CD4-positive, alpha-beta T cell (primary cell): ENCODE data around the gene NABP1. TPM values are rescaled to one million over a fixed set of nuclear protein-coding genes. Genes with fewer than 3 reads are reported as not detected.

Source experiments
- ATAC-seq: fragments of 200-7000 bp; cut with Tn5 transposase; one replicate; pipeline ENCODE4 v1.10.0; 2022; ENCODE audit warnings: mild to moderate bottlenecking; ENCODE audit not compliant: poor library complexity
- CTCF ChIA-PET: fragments of 350-600 bp; sonication (Branson Sonifier 250); formaldehyde crosslinking; loops from one replicate; lab custom pipeline; 2021; ENCODE audit warnings: antibody characterized with exemption, inconsistent platforms; lab: Charles Lee
- POLR2A ChIA-PET: fragments of 350-600 bp; sonication (Branson Sonifier 250); formaldehyde crosslinking; loops from one replicate; lab custom pipeline; 2021; ENCODE audit warnings: antibody characterized with exemption, inconsistent platforms; lab: Charles Lee
- DNase-seq, 14 experiments: peaks; one replicate each; pipeline ENCODE4 v3.0.0-alpha.2; 2013 to 2020; ENCODE audit warnings: mixed read lengths in 2 of 14
- H3K27ac ChIP-seq, 2 donors: one replicate each; pipeline versions ENCODE4 v1.5.1 to v1.7.0; 2013; ENCODE audit warnings: low read length in 2 of 2, low read depth in 1 of 2, mild to moderate bottlenecking in 1 of 2
- H3K27me3 ChIP-seq, 2 experiments: 1 replicate in 1 of 2; 2 replicates in 1 of 2; pipeline versions ENCODE4 v1.6.1 to v1.7.0; 2013; ENCODE audit warnings: low read length in 2 of 2, control low read depth in 1 of 2, mild to moderate bottlenecking in 1 of 2, moderate library complexity in 1 of 2; ENCODE audit not compliant: insufficient read depth in 2 of 2, control insufficient read depth in 1 of 2
- H3K36me3 ChIP-seq: one replicate; pipeline ENCODE4 v1.6.1; 2013; ENCODE audit warnings: low read length, control low read depth; ENCODE audit not compliant: insufficient read depth
- H3K4me1 ChIP-seq: one replicate; pipeline ENCODE4 v1.6.1; 2013; ENCODE audit warnings: low read length, control low read depth; ENCODE audit not compliant: insufficient read depth
- H3K4me3 ChIP-seq: one replicate; pipeline ENCODE4 v1.5.1; 2013; ENCODE audit warnings: mild to moderate bottlenecking, low read length, moderate library complexity
- H3K9me3 ChIP-seq, 2 experiments: 1 replicate in 1 of 2; 2 replicates in 1 of 2; pipeline versions ENCODE4 v1.6.1 to v1.7.0; 2013; ENCODE audit warnings: low read length in 2 of 2, mild to moderate bottlenecking in 2 of 2, control low read depth in 1 of 2, moderate library complexity in 1 of 2; ENCODE audit not compliant: control insufficient read depth in 1 of 2, insufficient read depth in 1 of 2
- H3K27ac Mint-ChIP-seq: one replicate; pipeline ENCODE4 v1.8.0; 2020; ENCODE audit warnings: mixed read lengths
- H3K27me3 Mint-ChIP-seq: one replicate; pipeline ENCODE4 v1.8.0; 2021; ENCODE audit warnings: mixed read lengths
- H3K36me3 Mint-ChIP-seq: one replicate; pipeline ENCODE4 v1.8.0; 2021; ENCODE audit warnings: low read depth, mixed read lengths
- H3K4me1 Mint-ChIP-seq: one replicate; pipeline ENCODE4 v1.8.0; 2021; ENCODE audit warnings: low read depth, mixed read lengths
- H3K4me3 Mint-ChIP-seq: one replicate; pipeline ENCODE4 v1.8.0; 2020; ENCODE audit warnings: mild to moderate bottlenecking, mixed read lengths
- H3K9me3 Mint-ChIP-seq: one replicate; pipeline ENCODE4 v1.8.0; 2020; ENCODE audit warnings: mixed read lengths
- intact Hi-C, 2 experiments: fragments of 100-400 bp; cut with DNase I in 1 of 2; cut with micrococcal nuclease in 1 of 2; formaldehyde crosslinking; loops; one replicate each; pipeline versions ENCODE4 v1.15.1 to v1.9.0; 2023 to 2025; cut with DNase I, micrococcal nuclease
- total RNA-seq, 174 experiments: library from RNA in 2 of 174; stranded (reverse) in 2 of 174; gene quantifications; one replicate each; pipeline ENCODE4 v1.2.3 and lab custom pipeline; 2021 to 2026
- TF ChIP-seq, protein P1 (sequence below): fragments of 200-600 bp; IDR thresholded peaks from one replicate; pipeline ENCODE4 v1.8.0; 2022; ENCODE audit warnings: antibody characterized with exemption, mild to moderate bottlenecking

Gene NABP1
- total RNA-seq, 2 experiments from 2014 or later, result 32.0 to 32.9 TPM

DNA sequence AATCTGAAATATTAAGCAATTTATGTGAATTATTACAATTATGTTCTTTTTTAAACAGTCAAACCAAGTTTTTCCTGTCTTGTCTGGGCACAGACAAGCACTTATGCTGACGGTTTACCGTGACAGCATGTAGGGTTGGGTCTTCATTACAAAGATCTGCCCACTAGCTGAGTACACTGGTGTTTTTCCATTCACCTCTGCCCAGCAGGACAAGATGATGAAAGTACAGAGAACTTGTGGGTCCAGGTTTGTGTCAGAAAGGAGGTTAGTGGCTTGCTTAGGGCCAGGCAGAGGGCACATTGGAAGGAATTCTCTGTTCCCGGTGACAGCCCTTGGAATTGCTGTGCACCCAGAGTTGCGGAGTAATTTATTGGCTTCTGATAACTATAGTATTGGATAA, 14.0 kb downstream of the NABP1 start:
- H3K4me3 ChIP-seq, result no peak overlapping the region
- POLR2A ChIA-PET, result interaction anchor here (0.9 to 3.1 kb wide), 7 partner anchors 14 to 137 kb away, joined by 3 to 36 read pairs (median 4); partner anchors contain the start of gene NABP1
- H3K9me3 Mint-ChIP-seq, result no peaks in the 10 kb centered on the region
- H3K27me3 ChIP-seq, result no peaks in the 10 kb centered on the region
- H3K27ac ChIP-seq, result no peak overlapping the region
- H3K4me1 ChIP-seq, result no peaks in the 10 kb centered on the region
- H3K36me3 Mint-ChIP-seq, result peaks cover 34% of the 10 kb centered on the region
- TF ChIP-seq, protein P1, sequence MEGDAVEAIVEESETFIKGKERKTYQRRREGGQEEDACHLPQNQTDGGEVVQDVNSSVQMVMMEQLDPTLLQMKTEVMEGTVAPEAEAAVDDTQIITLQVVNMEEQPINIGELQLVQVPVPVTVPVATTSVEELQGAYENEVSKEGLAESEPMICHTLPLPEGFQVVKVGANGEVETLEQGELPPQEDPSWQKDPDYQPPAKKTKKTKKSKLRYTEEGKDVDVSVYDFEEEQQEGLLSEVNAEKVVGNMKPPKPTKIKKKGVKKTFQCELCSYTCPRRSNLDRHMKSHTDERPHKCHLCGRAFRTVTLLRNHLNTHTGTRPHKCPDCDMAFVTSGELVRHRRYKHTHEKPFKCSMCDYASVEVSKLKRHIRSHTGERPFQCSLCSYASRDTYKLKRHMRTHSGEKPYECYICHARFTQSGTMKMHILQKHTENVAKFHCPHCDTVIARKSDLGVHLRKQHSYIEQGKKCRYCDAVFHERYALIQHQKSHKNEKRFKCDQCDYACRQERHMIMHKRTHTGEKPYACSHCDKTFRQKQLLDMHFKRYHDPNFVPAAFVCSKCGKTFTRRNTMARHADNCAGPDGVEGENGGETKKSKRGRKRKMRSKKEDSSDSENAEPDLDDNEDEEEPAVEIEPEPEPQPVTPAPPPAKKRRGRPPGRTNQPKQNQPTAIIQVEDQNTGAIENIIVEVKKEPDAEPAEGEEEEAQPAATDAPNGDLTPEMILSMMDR, result no peak
- no peaks in the 10 kb centered on the region for H3K27me3 Mint-ChIP-seq
- CTCF ChIA-PET, result interaction anchor here (0.9 to 1.3 kb wide), 6 partner anchors 10 to 125 kb away, joined by 3 to 5 read pairs (median 4); no protein-coding TSS in a partner anchor
- no peak overlapping the region for H3K27ac Mint-ChIP-seq
- intact Hi-C loops, result loop anchor here (1.0 to 2.0 kb wide), 3 partner anchors 121 to 471 kb away; no protein-coding TSS in a partner anchor
- peaks cover 19% of the 10 kb centered on the region for H3K4me1 Mint-ChIP-seq
- no peak overlapping the region for H3K4me3 Mint-ChIP-seq
- no peaks in the 10 kb centered on the region for H3K9me3 ChIP-seq
- no peak for DNase-seq
- peaks cover 33% of the 10 kb centered on the region for H3K36me3 ChIP-seq
- ATAC-seq, result no peak

DNA sequence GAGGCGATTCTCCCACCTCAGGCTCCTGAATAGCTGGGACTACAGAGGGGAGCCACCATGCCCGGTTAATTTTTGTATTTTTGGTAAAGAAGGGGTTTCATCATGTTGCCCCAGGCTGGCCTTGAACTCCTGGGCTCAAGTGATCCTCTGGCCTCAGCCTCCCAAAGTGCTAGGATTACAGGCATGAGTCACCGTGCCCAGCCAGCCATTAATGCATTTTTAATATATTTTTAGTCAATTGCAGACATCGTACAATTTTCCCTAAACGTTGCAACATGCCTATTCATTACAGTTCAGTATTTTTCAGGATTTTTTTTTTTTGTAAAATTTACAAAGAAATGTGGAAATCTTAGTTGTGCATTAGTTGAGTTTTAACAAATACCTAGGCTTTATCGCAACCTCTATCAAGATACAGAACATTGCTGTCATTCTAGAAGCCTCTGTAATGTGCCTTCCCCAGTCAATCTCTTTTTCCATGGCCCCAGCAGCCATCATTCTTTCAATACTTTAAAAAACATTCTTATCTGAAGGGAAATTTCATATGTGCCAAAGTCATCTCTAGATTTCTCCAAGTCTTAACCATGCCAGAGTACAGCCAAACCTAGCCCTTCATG, 14.7 kb downstream of the NABP1 start:
- no peaks in the 10 kb centered on the region for H3K4me1 ChIP-seq
- TF ChIP-seq, protein P1, result no peak
- DNase-seq (no peak), ATAC-seq (no peak)
- Mint-ChIP-seq H3K27ac (no peak overlapping the region), H3K4me1 (peaks cover 19% of the 10 kb centered on the region), H3K27me3 (no peaks in the 10 kb centered on the region), H3K36me3 (peaks cover 27% of the 10 kb centered on the region), H3K9me3 (no peaks in the 10 kb centered on the region), H3K4me3 (no peak overlapping the region)
- no peak overlapping the region for H3K27ac ChIP-seq
- ChIA-PET POLR2A (interaction anchor here (0.7 to 3.1 kb wide), 2 partner anchors 14 to 75 kb away, joined by 3 to 36 read pairs; partner anchors contain the start of gene NABP1), CTCF (no interaction called here)
- no peaks in the 10 kb centered on the region for H3K9me3 ChIP-seq
- no peak overlapping the region for H3K4me3 ChIP-seq
- peaks cover 29% of the 10 kb centered on the region for H3K36me3 ChIP-seq
- no peaks in the 10 kb centered on the region for H3K27me3 ChIP-seq
- intact Hi-C loops, result no loop called here

DNA sequence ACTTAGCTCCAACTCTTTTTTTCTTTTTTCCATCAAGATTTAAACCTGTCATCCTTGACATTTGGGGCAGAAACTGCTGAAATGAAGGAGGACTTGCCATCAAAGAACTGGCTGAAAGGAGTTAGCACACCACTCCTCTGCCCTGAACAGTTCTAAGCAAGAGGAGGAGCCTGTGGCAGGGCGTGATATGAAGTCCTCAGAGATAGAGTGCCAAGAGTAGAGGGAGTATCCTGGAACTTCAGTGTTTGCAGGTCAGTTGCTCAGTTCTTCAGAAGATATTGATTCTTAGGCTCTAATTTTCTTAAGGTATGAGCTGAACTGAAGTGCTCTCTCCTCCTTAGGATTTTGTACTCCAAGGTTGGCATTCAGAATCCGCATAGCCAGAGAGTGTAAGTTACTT, 15.2 kb downstream of the NABP1 start:
- ATAC-seq (no peak), DNase-seq (no peak)
- H3K27me3 ChIP-seq, result no peaks in the 10 kb centered on the region
- TF ChIP-seq, protein P1, result no peak
- ChIA-PET POLR2A (interaction anchor here (0.7 to 3.1 kb wide), 2 partner anchors 15 to 75 kb away, joined by 3 to 36 read pairs; partner anchors contain the start of gene NABP1), CTCF (no interaction called here)
- peaks cover 29% of the 10 kb centered on the region for H3K36me3 ChIP-seq
- no peak overlapping the region for H3K4me3 ChIP-seq
- Mint-ChIP-seq H3K4me1 (peaks cover 14% of the 10 kb centered on the region), H3K27ac (no peak overlapping the region), H3K9me3 (no peaks in the 10 kb centered on the region), H3K4me3 (no peak overlapping the region), H3K27me3 (no peaks in the 10 kb centered on the region), H3K36me3 (peaks cover 26% of the 10 kb centered on the region)
- intact Hi-C loops, result no loop called here
- H3K9me3 ChIP-seq, result no peaks in the 10 kb centered on the region
- no peaks in the 10 kb centered on the region for H3K4me1 ChIP-seq
- no peak overlapping the region for H3K27ac ChIP-seq
